GM12878 (cell line): ENCODE measurements around the gene SRGAP1.

Source experiments
- CBX5 ChIP-seq: sonication (generic); IDR thresholded peaks from 2 replicates; pipeline ENCODE4 v1.6.1; 2016; ENCODE audit warnings: low read depth, moderate library complexity, mild to moderate bottlenecking, inconsistent platforms
- CEBPB ChIP-seq, 2 experiments: fragments of 150-350 bp in 1 of 2; IDR thresholded peaks; 2 replicates each; pipeline ENCODE4 v1.6.1; 2012 to 2014; ENCODE audit warnings: low read depth in 2 of 2, low read length in 2 of 2, borderline replicate concordance in 1 of 2, inconsistent platforms in 1 of 2
- HDAC6 ChIP-seq: fragments of 200-600 bp; sonication (generic); IDR thresholded peaks from one replicate; pipeline ENCODE4 v1.8.0; 2017; ENCODE audit warnings: antibody characterized with exemption; ENCODE audit not compliant: unreplicated experiment
- KLF5 ChIP-seq: fragments of 450-650 bp; IDR thresholded peaks from 2 replicates; pipeline ENCODE4 v1.6.1; 2014; ENCODE audit warnings: mild to moderate bottlenecking; ENCODE audit not compliant: partially characterized antibody
- NFYA ChIP-seq: IDR thresholded peaks from 2 replicates; pipeline ENCODE4 v1.6.1; 2011; ENCODE audit warnings: low read depth, mild to moderate bottlenecking, low read length, improper control_type of control experiment, borderline replicate concordance
- NFYB ChIP-seq: IDR thresholded peaks from 2 replicates; pipeline ENCODE4 v1.6.1; 2011; ENCODE audit warnings: low read depth, mild to moderate bottlenecking, low read length, improper control_type of control experiment, moderate library complexity; ENCODE audit not compliant: insufficient read depth
- POLR2AphosphoS5 ChIP-seq: IDR thresholded peaks from 2 replicates; pipeline ENCODE4 v1.6.1; 2011; ENCODE audit warnings: mild to moderate bottlenecking, low read length, inconsistent platforms
- YY1 ChIP-seq: IDR thresholded peaks from 2 replicates; pipeline ENCODE4 v1.6.1; 2011; ENCODE audit warnings: low read depth, mild to moderate bottlenecking, low read length
- TF ChIP-seq, protein P1 (sequence below), 3 experiments: IDR thresholded peaks in 2 of 3; conservative IDR thresholded peaks in 1 of 3; 2 replicates each; pipeline ENCODE4 v1.5.1; 2011; ENCODE audit warnings: low read depth in 3 of 3, low read length in 3 of 3, mild to moderate bottlenecking in 3 of 3, control low read depth in 2 of 3, moderate library complexity in 2 of 3, inconsistent platforms in 1 of 3, mixed read lengths in 1 of 3; ENCODE audit not compliant: control insufficient read depth in 2 of 3, insufficient read depth in 1 of 3; ENCODE audit errors: extremely low read depth in 1 of 3
- TF ChIP-seq, protein P2 (sequence below): IDR thresholded peaks from 2 replicates; pipeline ENCODE4 v1.6.1; 2011; ENCODE audit warnings: low read depth, mild to moderate bottlenecking, low read length, moderate library complexity, borderline replicate concordance; ENCODE audit errors: extremely low read depth

DNA sequence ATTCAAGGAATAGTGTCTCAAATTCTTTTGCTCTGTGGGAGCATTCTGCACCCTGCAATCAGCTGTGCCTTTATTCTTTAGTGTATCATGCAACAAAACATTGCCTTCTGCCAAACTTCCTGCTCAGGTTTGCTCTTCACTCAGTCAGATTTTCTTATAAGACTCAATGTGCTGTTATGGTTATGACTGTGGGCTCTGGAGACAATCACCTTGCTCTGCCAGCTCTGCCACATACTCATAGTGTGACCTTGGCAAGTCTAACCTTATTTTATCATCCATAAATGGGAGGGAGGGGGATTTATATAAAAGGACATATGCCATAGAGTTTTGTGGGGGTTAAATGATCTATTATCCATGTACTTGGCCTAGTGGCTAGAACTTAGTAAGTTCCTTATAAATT lies 51.3 kb downstream of the SRGAP1 start:
- no peak for TF ChIP-seq YY1
- no peak for TF ChIP-seq KLF5
- TF ChIP-seq, protein P1, sequence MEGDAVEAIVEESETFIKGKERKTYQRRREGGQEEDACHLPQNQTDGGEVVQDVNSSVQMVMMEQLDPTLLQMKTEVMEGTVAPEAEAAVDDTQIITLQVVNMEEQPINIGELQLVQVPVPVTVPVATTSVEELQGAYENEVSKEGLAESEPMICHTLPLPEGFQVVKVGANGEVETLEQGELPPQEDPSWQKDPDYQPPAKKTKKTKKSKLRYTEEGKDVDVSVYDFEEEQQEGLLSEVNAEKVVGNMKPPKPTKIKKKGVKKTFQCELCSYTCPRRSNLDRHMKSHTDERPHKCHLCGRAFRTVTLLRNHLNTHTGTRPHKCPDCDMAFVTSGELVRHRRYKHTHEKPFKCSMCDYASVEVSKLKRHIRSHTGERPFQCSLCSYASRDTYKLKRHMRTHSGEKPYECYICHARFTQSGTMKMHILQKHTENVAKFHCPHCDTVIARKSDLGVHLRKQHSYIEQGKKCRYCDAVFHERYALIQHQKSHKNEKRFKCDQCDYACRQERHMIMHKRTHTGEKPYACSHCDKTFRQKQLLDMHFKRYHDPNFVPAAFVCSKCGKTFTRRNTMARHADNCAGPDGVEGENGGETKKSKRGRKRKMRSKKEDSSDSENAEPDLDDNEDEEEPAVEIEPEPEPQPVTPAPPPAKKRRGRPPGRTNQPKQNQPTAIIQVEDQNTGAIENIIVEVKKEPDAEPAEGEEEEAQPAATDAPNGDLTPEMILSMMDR (IDR thresholded peaks at IDR 0.05 in 2 of 3, conservative IDR thresholded peaks at IDR 0.05 in 1 of 3; ENCODE audit: control insufficient read depth in 2 of 3, extremely low read depth in 1 of 3, insufficient read depth in 1 of 3, low read depth in 3 of 3, low read length in 3 of 3): no peak
- TF ChIP-seq HDAC6: no peak
- no peak for TF ChIP-seq NFYB
- TF ChIP-seq, protein P2, sequence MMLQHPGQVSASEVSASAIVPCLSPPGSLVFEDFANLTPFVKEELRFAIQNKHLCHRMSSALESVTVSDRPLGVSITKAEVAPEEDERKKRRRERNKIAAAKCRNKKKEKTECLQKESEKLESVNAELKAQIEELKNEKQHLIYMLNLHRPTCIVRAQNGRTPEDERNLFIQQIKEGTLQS: no peak
- TF ChIP-seq NFYA: no peak
- no peak for TF ChIP-seq POLR2AphosphoS5
- TF ChIP-seq CEBPB (IDR thresholded peaks at IDR 0.05; ENCODE audit: borderline replicate concordance in 1 of 2, low read depth in 2 of 2, low read length in 2 of 2): no peak
- TF ChIP-seq CBX5: no peak
